Left ventricle myocardium inferior (tissue), 1 donor: Measurements from ENCODE around the gene TMEM183A. TPM values are rescaled to one million over a fixed set of nuclear protein-coding genes. Genes with fewer than 3 reads are reported as not detected.

Experiments
- DNase-seq: peaks from one replicate; pipeline ENCODE4 v3.0.0-alpha.2; 2020
- H3K27ac ChIP-seq: fragments of 200-600 bp; replicated peaks from 2 replicates; pipeline ENCODE4 v1.8.0; 2021
- H3K27me3 ChIP-seq: fragments of 200-600 bp; 2 replicates; pipeline ENCODE4 v1.8.0; 2021; ENCODE audit warnings: low read depth
- H3K36me3 ChIP-seq: fragments of 200-600 bp; 2 replicates; pipeline ENCODE4 v1.8.0; 2021
- H3K4me1 ChIP-seq: fragments of 200-600 bp; 2 replicates; pipeline ENCODE4 v1.8.0; 2021
- H3K4me3 ChIP-seq: fragments of 200-600 bp; 2 replicates; pipeline ENCODE4 v1.8.0; 2021; ENCODE audit warnings: mild to moderate bottlenecking, moderate library complexity
- H3K9me3 ChIP-seq: fragments of 200-600 bp; replicated peaks from 2 replicates; pipeline ENCODE4 v1.8.0; 2021
- intact Hi-C: fragments of 100-400 bp; cut with micrococcal nuclease; formaldehyde crosslinking; loops from one replicate; pipeline ENCODE4 v1.11.0; 2022
- total RNA-seq: library from RNA; stranded (reverse); fragmentation: NEBNext Ultra II Directional; extraction: Animal tissue kit (Norgen Biotek cat#: 25700); gene quantifications from one replicate; pipeline ENCODE4 v1.2.1, GENCODE V29; 2021
- TF ChIP-seq, protein P1 (sequence below): fragments of 200-600 bp; IDR thresholded peaks from 2 replicates; pipeline ENCODE4 v1.8.0; 2021; ENCODE audit warnings: antibody characterized with exemption, mild to moderate bottlenecking, borderline replicate concordance
- donor health status: DM: no; HTN: yes; CAD: no; lungs with severe emphysema.

The TMEM183A gene
- total RNA-seq, 1 donor from 2014 or later, result 21.8 TPM

GRCh38 chr1:203043830-203044545, 36.8 kb downstream of the TMEM183A start:
- DNase-seq, result no peak
- peaks cover 44% of the 10 kb centered on the region for H3K4me1 ChIP-seq
- intact Hi-C loops, result loop anchor here (10.0 kb wide), 1 partner anchor 71 kb away; no protein-coding TSS in a partner anchor

GRCh38 chr1:203044546-203045250, 37.5 kb downstream of the TMEM183A start:
- TF ChIP-seq, protein P1, sequence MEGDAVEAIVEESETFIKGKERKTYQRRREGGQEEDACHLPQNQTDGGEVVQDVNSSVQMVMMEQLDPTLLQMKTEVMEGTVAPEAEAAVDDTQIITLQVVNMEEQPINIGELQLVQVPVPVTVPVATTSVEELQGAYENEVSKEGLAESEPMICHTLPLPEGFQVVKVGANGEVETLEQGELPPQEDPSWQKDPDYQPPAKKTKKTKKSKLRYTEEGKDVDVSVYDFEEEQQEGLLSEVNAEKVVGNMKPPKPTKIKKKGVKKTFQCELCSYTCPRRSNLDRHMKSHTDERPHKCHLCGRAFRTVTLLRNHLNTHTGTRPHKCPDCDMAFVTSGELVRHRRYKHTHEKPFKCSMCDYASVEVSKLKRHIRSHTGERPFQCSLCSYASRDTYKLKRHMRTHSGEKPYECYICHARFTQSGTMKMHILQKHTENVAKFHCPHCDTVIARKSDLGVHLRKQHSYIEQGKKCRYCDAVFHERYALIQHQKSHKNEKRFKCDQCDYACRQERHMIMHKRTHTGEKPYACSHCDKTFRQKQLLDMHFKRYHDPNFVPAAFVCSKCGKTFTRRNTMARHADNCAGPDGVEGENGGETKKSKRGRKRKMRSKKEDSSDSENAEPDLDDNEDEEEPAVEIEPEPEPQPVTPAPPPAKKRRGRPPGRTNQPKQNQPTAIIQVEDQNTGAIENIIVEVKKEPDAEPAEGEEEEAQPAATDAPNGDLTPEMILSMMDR, result no peak

More at GRCh38 chr1:203043830-203044545, 36.8 kb downstream of the TMEM183A start:
- Histone ChIP-seq H3K27ac (no peak overlapping the region), H3K36me3 (peaks cover 23% of the 10 kb centered on the region), H3K4me3 (no peak overlapping the region), H3K9me3 (no peaks in the 10 kb centered on the region), H3K27me3 (no peaks in the 10 kb centered on the region)
- TF ChIP-seq, protein P1, result no peak

DNA sequence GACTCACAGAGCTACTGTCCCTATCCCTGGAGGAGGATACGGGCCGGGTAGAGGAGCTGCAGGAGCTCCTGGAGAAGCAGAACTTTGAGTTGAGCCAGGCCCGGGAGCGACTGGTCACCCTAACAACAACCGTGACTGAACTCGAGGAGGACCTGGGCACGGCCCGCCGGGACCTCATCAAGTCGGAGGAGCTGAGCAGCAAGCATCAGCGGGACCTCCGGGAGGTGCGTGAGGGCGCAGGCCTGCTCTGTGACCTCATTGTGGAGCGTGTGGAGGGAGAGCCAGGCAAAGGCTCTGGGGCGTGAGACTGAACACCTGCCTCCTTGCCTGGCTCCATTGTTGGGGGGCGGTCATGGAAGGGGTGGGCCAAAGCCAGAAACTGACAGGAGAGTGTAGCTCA, 38.2 kb downstream of the TMEM183A start:
- no peak for DNase-seq
- H3K4me1 ChIP-seq, result peaks cover 31% of the 10 kb centered on the region
- no peaks in the 10 kb centered on the region for H3K9me3 ChIP-seq
- intact Hi-C loops, result loop anchor here (10.0 kb wide), 1 partner anchor 69 kb away; no protein-coding TSS in a partner anchor
- H3K27ac ChIP-seq, result no peak overlapping the region
- H3K27me3 ChIP-seq, result no peaks in the 10 kb centered on the region
- TF ChIP-seq, protein P1, result no peak
- H3K4me3 ChIP-seq, result no peak overlapping the region
- peaks cover 23% of the 10 kb centered on the region for H3K36me3 ChIP-seq

More at GRCh38 chr1:203044546-203045250, 37.5 kb downstream of the TMEM183A start:
- Histone ChIP-seq H3K27me3 (no peaks in the 10 kb centered on the region), H3K9me3 (no peaks in the 10 kb centered on the region), H3K4me3 (no peak overlapping the region), H3K27ac (no peak overlapping the region), H3K4me1 (peaks cover 37% of the 10 kb centered on the region), H3K36me3 (peaks cover 23% of the 10 kb centered on the region)
- no peak for DNase-seq
- intact Hi-C loops, result loop anchor here (10.0 kb wide), 1 partner anchor 70 kb away; no protein-coding TSS in a partner anchor

DNA sequence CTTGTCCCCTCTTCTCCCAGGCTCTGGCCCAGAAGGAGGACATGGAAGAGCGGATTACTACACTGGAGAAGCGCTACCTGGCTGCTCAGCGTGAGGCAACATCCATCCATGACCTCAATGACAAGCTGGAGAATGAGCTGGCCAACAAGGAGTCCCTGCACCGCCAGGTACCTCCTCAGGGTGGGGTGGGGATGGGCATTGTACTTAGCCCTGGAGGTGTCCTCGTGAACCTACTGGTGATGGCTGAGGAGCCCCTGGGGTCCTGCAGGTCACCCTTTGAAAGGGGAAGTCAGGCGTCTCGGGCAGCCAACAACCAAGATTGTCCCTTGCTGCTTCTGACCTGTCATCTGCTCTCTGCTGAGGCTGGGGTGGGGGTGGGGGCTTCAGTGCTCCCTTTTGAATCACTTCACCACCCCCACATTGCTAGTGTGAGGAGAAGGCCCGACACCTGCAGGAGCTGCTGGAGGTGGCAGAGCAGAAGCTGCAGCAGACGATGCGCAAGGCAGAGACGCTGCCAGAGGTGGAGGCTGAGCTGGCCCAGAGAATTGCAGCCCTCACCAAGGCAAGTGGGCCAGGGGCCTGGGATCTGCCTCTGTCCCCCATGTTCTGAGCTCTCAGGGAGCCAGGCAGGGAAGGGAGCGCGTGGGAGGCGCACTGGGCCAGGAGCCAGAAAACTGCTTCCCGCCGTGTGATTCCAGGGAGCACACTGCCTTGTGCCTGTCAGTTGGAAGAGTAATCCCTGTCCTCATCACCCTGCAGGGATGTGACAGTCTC, 38.8 kb downstream of the TMEM183A start:
- H3K4me3 ChIP-seq, result no peak overlapping the region
- H3K9me3 ChIP-seq, result no peaks in the 10 kb centered on the region
- H3K4me1 ChIP-seq, result peaks cover 24% of the 10 kb centered on the region
- DNase-seq, result no peak
- no peak overlapping the region for H3K27ac ChIP-seq
- peaks cover 23% of the 10 kb centered on the region for H3K36me3 ChIP-seq
- intact Hi-C loops, result loop anchor here (10.0 kb wide), 1 partner anchor 69 kb away; no protein-coding TSS in a partner anchor
- TF ChIP-seq, protein P1, result no peak
- no peaks in the 10 kb centered on the region for H3K27me3 ChIP-seq
